ENCODE results near the gene TRABD.

The TRABD gene

GRCh38 chr22:50217543-50218152 is 31.9 kb downstream of the TRABD start:
- DNase-seq (ENCODE audit: low read depth in 2 of 2): no peak

GRCh38 chr22:50218153-50218995 is 32.7 kb downstream of the TRABD start:
- DNase-seq (ENCODE audit: low read depth in 2 of 2): no peak

- DNase-seq (ENCODE audit: low read depth in 2 of 2): no peak
These were observed 33.4 kb downstream of the TRABD start for GRCh38 chr22:50218996-50219727.

GRCh38 chr22:50219800-50220602 is 34.3 kb downstream of the TRABD start:
- no peak for DNase-seq (ENCODE audit: low read depth in 2 of 2)

- DNase-seq (ENCODE audit: low read depth in 2 of 2): no peak
These were observed 35.1 kb downstream of the TRABD start for GRCh38 chr22:50220603-50221409.

- no peak for DNase-seq (ENCODE audit: low read depth in 2 of 2)
These were observed 35.9 kb downstream of the TRABD start for GRCh38 chr22:50221410-50222300.

- no peak for DNase-seq (ENCODE audit: low read depth in 2 of 2)
These were observed 36.8 kb downstream of the TRABD start for GRCh38 chr22:50222508-50222907.

- DNase-seq (ENCODE audit: low read depth in 2 of 2): no peak
These were observed 38.4 kb downstream of the TRABD start for GRCh38 chr22:50224071-50224470.

- no peak for DNase-seq (ENCODE audit: low read depth in 2 of 2)
These were observed 39.7 kb downstream of the TRABD start for GRCh38 chr22:50225200-50225969.

GRCh38 chr22:50226063-50226874 is 40.6 kb downstream of the TRABD start:
- no peak for DNase-seq (ENCODE audit: low read depth in 2 of 2)

- DNase-seq (ENCODE audit: low read depth in 2 of 2): no peak
These were observed 41.1 kb downstream of the TRABD start for GRCh38 chr22:50226875-50227165.

- no peak for DNase-seq (ENCODE audit: low read depth in 2 of 2)
These were observed 42.0 kb downstream of the TRABD start for GRCh38 chr22:50227579-50228215.

GRCh38 chr22:50228366-50228765 is 42.7 kb downstream of the TRABD start:
- DNase-seq (ENCODE audit: low read depth in 2 of 2): no peak

GRCh38 chr22:50229370-50229769 is 43.7 kb downstream of the TRABD start:
- DNase-seq (ENCODE audit: low read depth in 2 of 2): no peak

GRCh38 chr22:50232481-50233151 is 46.9 kb downstream of the TRABD start:
- no peak for DNase-seq (ENCODE audit: low read depth in 2 of 2)

- no peak for DNase-seq (ENCODE audit: low read depth in 2 of 2)
These were observed 47.5 kb downstream of the TRABD start for GRCh38 chr22:50233223-50233622.

- no peak for DNase-seq (ENCODE audit: low read depth in 2 of 2)
These were observed 51.2 kb downstream of the TRABD start for GRCh38 chr22:50236731-50237409.

Measured in activated CD8-positive, alpha-beta memory T cell treated with anti-CD3 and anti-CD28 coated beads for 4 hours (primary cell).